Pancreas (tissue), 10 donors: ENCODE data around the gene ZNF207. TPM values are rescaled to one million over a fixed set of nuclear protein-coding genes. Genes with fewer than 3 reads are reported as not detected.
A peak's percentile ranks its signal among the peaks of the same experiment; 100 is the strongest.
"Not testable (repeated sequence)": the region's sequence is repeated elsewhere in the genome, so short reads cannot be mapped to it uniquely, and the experiment has no call there.

Experiments used
- ATAC-seq, 4 donors: fragments of 200-7000 bp; cut with Tn5 transposase; one replicate each; pipeline versions ENCODE4 v1.8.0 to v1.9.1; 2020; ENCODE audit warnings: mild to moderate bottlenecking in 4 of 4, moderate library complexity in 4 of 4
- DNase-seq, 6 donors: peaks; one replicate each; pipeline ENCODE4 v3.0.0-alpha.2; 2020
- FAIRE-seq: peaks from 2 replicates; lab custom pipeline; 2012; peaks lifted over from hg19 to GRCh38; lab: Jason Lieb, UNC
- H3K27ac ChIP-seq, 4 donors: fragments of 200-600 bp; sonication (generic); 1 replicate in 3 of 4; 2 replicates in 1 of 4; pipeline versions ENCODE4 v1.5.0 to v1.8.0; 2020
- H3K27me3 ChIP-seq, 4 donors: fragments of 200-600 bp; one replicate each; pipeline ENCODE4 v1.8.0; 2021
- H3K36me3 ChIP-seq, 3 donors: fragments of 200-600 bp; sonication (generic) in 1 of 3; one replicate each; pipeline versions ENCODE4 v1.5.0 to v1.8.0; 2020 to 2021
- H3K4me1 ChIP-seq, 3 donors: fragments of 200-600 bp; one replicate each; pipeline ENCODE4 v1.8.0; 2021
- H3K4me3 ChIP-seq, 4 donors: fragments of 200-600 bp; sonication (generic) in 2 of 4; one replicate each; pipeline versions ENCODE4 v1.5.0 to v1.8.0; 2020 to 2021
- H3K9me3 ChIP-seq, 4 donors: fragments of 200-600 bp; one replicate each; pipeline ENCODE4 v1.8.0; 2021
- CTCF ChIP-seq, 4 donors: fragments of 200-600 bp; sonication (generic) in 3 of 4; IDR thresholded peaks; one replicate each; pipeline versions ENCODE4 v1.5.0 to v1.8.0; 2021; ENCODE audit warnings: antibody characterized with exemption in 4 of 4
- WGBS, 2 donors: extraction: QIAGEN DNeasy Blood & Tissue Kit; methylation state at CpG; one replicate each; pipeline ENCODE4 v1.1.7; 2013; 5-methylcytosine and 5-hydroxymethylcytosine counted together
- intact Hi-C, 3 donors: fragments of 100-400 bp; cut with DNase I; formaldehyde crosslinking; loops; one replicate each; pipeline versions ENCODE4 v1.11.1 to v1.14.2; 2022
- polyA plus RNA-seq, 2 donors: library from polyadenylated mRNA; stranded (reverse); fragments of 200-250 nt; gene quantifications; one replicate each; pipeline ENCODE4 v1.2.3, GENCODE V29; 2013
- total RNA-seq, 6 donors: library from RNA; stranded (reverse); fragmentation: NEBNext Ultra II Directional in 4 of 6; extraction: Animal tissue kit (Norgen Biotek cat#: 25700) in 4 of 6; gene quantifications; one replicate each; pipeline versions ENCODE4 v1.2.1 to v1.2.4, GENCODE V29; 2021 to 2023
- donor health status: healthy with polysubstance abuse.
- donor health status: DM: no; HTN: no; CAD: no; lungs with moderate emphysema.
- donor health status: DM: no; HTN: no; CAD: no.
- donor health status: control.
- donor health status: control.
- donor health status: Bipolar disorder and iron deficiency.
- donor health status: DM: yes; HTN: yes; CAD: no.
- donor health status: DM: no; HTN: no; CAD: no.
- donor health status: DM: no; HTN: no; CAD: no.
- donor health status: DM: yes; HTN: yes; CAD: no.

Gene ZNF207
- total and polyA plus RNA-seq, 8 donors, result 35.1 to 82.4 (median 44.2) TPM

GRCh38 chr17:32317353-32317752 is 32.6 kb upstream of the ZNF207 start:
- intact Hi-C loops, result no loop called here
- Histone ChIP-seq H3K27me3 (no peaks in the 10 kb centered on the region), H3K36me3 (no peaks in the 10 kb centered on the region), H3K27ac (no peak overlapping the region), H3K9me3 (no peaks in the 10 kb centered on the region), H3K4me1 (no peaks in the 10 kb centered on the region), H3K4me3 (no peak overlapping the region)
- TF ChIP-seq CTCF (IDR thresholded peaks at IDR 0.05), result no peak
- ATAC-seq (no peak), FAIRE-seq (no peak), DNase-seq (no peak)
- WGBS, 2 donors, result 77 to 81% methylated on average over 4 of the region's 4 CpGs

GRCh38 chr17:32318071-32318470 is 31.9 kb upstream of the ZNF207 start:
- FAIRE-seq (no peak), DNase-seq (no peak)

GRCh38 chr17:32319548-32319905 is 30.4 kb upstream of the ZNF207 start:
- H3K4me1 ChIP-seq, result no peaks in the 10 kb centered on the region
- WGBS, 2 donors, result 13 to 21% methylated on average over 5 of the region's 5 CpGs
- H3K4me3 ChIP-seq, result no peak overlapping the region
- TF ChIP-seq CTCF (IDR thresholded peaks at IDR 0.05), result peak; percentile 82 to 92 (median 83)
- H3K27me3 ChIP-seq, result no peaks in the 10 kb centered on the region
- ATAC-seq (peak; percentile 87 to 95 (median 94)), FAIRE-seq (no peak), DNase-seq (peak; percentile 55 to 91 (median 80))
- H3K9me3 ChIP-seq, result no peaks in the 10 kb centered on the region
- no peaks in the 10 kb centered on the region for H3K36me3 ChIP-seq
- H3K27ac ChIP-seq, result no peak overlapping the region
- intact Hi-C loops, result loop anchor here in 1 of 3 donors (2.0 kb wide), 1 partner anchor 67 kb away; no protein-coding TSS in a partner anchor

More at GRCh38 chr17:32318071-32318470, 31.9 kb upstream of the ZNF207 start:
- Histone ChIP-seq H3K9me3 (no peaks in the 10 kb centered on the region), H3K4me1 (no peaks in the 10 kb centered on the region), H3K36me3 (no peaks in the 10 kb centered on the region), H3K27me3 (no peaks in the 10 kb centered on the region), H3K4me3 (no peak overlapping the region), H3K27ac (no peak overlapping the region)
- ATAC-seq, result no peak
- 89 to 92% methylated on average over 8 of the region's 8 CpGs for WGBS, 2 donors
- TF ChIP-seq CTCF (IDR thresholded peaks at IDR 0.05), result no peak
- intact Hi-C loops, result loop anchor here in 1 of 3 donors (2.0 kb wide), 1 partner anchor 65 kb away; no protein-coding TSS in a partner anchor

GRCh38 chr17:32320080-32320479 is 29.9 kb upstream of the ZNF207 start:
- FAIRE-seq, ATAC-seq, H3K27ac ChIP-seq, H3K9me3 ChIP-seq, H3K27me3 ChIP-seq, H3K36me3 ChIP-seq, DNase-seq, H3K4me1 ChIP-seq, H3K4me3 ChIP-seq: not testable (repeated sequence)
- intact Hi-C loops, result loop anchor here in 1 of 3 donors (5.0 kb wide), 1 partner anchor 68 kb away; no protein-coding TSS in a partner anchor
- WGBS, 2 donors, result 74 to 76% methylated on average over 6 of the region's 6 CpGs

- no peak overlapping the region for H3K27ac ChIP-seq
- H3K27me3 ChIP-seq, result no peaks in the 10 kb centered on the region
- H3K36me3 ChIP-seq, result no peaks in the 10 kb centered on the region
- no peak for TF ChIP-seq CTCF (IDR thresholded peaks at IDR 0.05)
- intact Hi-C loops, result loop anchor here in 1 of 3 donors (5.0 kb wide), 1 partner anchor 69 kb away; no protein-coding TSS in a partner anchor
- ATAC-seq, result no peak
- no peak for DNase-seq
- 89 to 95% methylated on average over 15 of the region's 15 CpGs for whole genome bisulfite sequencing, 2 donors
- H3K4me3 ChIP-seq, result no peak overlapping the region
- H3K4me1 ChIP-seq, result no peaks in the 10 kb centered on the region
- no peaks in the 10 kb centered on the region for H3K9me3 ChIP-seq
- no peak for FAIRE-seq
Measured at GRCh38 chr17:32320847-32321246, 29.1 kb upstream of the ZNF207 start.
